SK-N-MC (cell line): ENCODE data around the gene CLMP.
"Not testable (repeated sequence)": the region's sequence is repeated elsewhere in the genome, so short reads cannot be mapped to it uniquely, and the experiment has no call there.

Experiments used
- DNase-seq: peaks from one replicate; pipeline ENCODE4 v3.0.0-alpha.2; 2011; ENCODE audit warnings: low read depth, low spot score
- H3K27ac ChIP-seq: fragments of 200-600 bp; sonication (generic); 2 replicates; pipeline ENCODE4 v1.5.1; 2016; ENCODE audit warnings: mixed run types
- H3K36me3 ChIP-seq: fragments of 200-600 bp; sonication (generic); 2 replicates; pipeline ENCODE4 v1.6.1; 2017; ENCODE audit warnings: antibody characterized with exemption, low read length, mixed read lengths; ENCODE audit not compliant: insufficient read depth
- H3K4me3 ChIP-seq: fragments of 200-600 bp; sonication (generic); 2 replicates; pipeline ENCODE4 v1.5.1; 2016
- H3K9ac ChIP-seq: fragments of 200-600 bp; sonication (generic); 2 replicates; pipeline ENCODE4 v1.8.0; 2017; ENCODE audit warnings: mixed run types, mixed read lengths; ENCODE audit not compliant: insufficient read length
- H3K9me3 ChIP-seq: fragments of 200-600 bp; sonication (generic); 2 replicates; pipeline ENCODE4 v1.6.1; 2017; ENCODE audit warnings: low read depth, mild to moderate bottlenecking, antibody characterized with exemption, low read length, moderate library complexity, mixed read lengths
- EZH2 ChIP-seq: fragments of 200-600 bp; sonication (generic); IDR thresholded peaks from one replicate; pipeline ENCODE4 v1.6.1; 2017; ENCODE audit warnings: antibody characterized with exemption
- FOXP2 ChIP-seq: optimal IDR thresholded peaks from 2 replicates; pipeline ENCODE3; 2011; ENCODE audit warnings: mild to moderate bottlenecking, moderate library complexity; ENCODE audit not compliant: insufficient read depth; ENCODE audit errors: extremely low read length, control extremely low read depth
- POLR2AphosphoS5 ChIP-seq: IDR thresholded peaks from 2 replicates; pipeline ENCODE4 v1.6.1; 2012; ENCODE audit warnings: mild to moderate bottlenecking, low read depth, low read length, borderline replicate concordance

The CLMP gene

GRCh38 chr11:123211981-123212380 lies 16.9 kb upstream of the CLMP start:
- H3K27ac ChIP-seq = no peak overlapping the region

GRCh38 chr11:123211149-123211852 lies 16.3 kb upstream of the CLMP start:
- Histone ChIP-seq H3K36me3 (no peaks in the 10 kb centered on the region), H3K27ac (no peak overlapping the region), H3K4me3 (no peak overlapping the region), H3K9me3 (no peaks in the 10 kb centered on the region), H3K9ac (no peak overlapping the region)
- no peak for DNase-seq
- TF ChIP-seq FOXP2 (no peak), EZH2 (no peak), POLR2AphosphoS5 (no peak)

More at GRCh38 chr11:123211981-123212380, 16.9 kb upstream of the CLMP start:
- DNase-seq = no peak
- TF ChIP-seq EZH2 = no peak
- no peak for TF ChIP-seq FOXP2
- no peak for TF ChIP-seq POLR2AphosphoS5
- no peak overlapping the region for H3K9ac ChIP-seq
- no peak overlapping the region for H3K4me3 ChIP-seq
- no peaks in the 10 kb centered on the region for H3K36me3 ChIP-seq
- no peaks in the 10 kb centered on the region for H3K9me3 ChIP-seq

DNA sequence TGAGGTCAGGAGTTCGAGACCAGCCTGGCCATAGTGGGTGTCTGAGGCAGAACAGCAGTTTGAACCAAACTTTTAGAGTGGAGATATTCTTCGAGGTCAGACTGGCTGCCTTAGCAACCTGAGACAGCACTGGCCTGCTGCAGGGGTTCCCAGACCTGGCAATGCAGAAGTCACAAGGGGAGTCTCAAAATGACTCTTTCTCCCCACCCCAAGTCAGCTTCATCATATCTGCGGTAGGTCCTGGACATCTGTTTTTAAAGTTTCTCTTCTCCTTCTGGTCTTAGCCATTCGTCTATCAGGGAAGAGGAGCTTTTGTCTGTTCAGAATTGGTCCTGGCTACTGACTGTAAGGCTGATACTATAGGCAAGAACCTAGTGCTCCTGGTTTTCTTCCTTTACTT lies 14.5 kb upstream of the CLMP start:
- Histone ChIP-seq H3K9me3 (no peaks in the 10 kb centered on the region), H3K9ac (no peak overlapping the region), H3K36me3 (no peaks in the 10 kb centered on the region), H3K27ac (no peak overlapping the region), H3K4me3 (no peak overlapping the region)
- no peak for TF ChIP-seq EZH2
- TF ChIP-seq FOXP2 = no peak
- TF ChIP-seq POLR2AphosphoS5 = no peak
- no peak for DNase-seq

DNA sequence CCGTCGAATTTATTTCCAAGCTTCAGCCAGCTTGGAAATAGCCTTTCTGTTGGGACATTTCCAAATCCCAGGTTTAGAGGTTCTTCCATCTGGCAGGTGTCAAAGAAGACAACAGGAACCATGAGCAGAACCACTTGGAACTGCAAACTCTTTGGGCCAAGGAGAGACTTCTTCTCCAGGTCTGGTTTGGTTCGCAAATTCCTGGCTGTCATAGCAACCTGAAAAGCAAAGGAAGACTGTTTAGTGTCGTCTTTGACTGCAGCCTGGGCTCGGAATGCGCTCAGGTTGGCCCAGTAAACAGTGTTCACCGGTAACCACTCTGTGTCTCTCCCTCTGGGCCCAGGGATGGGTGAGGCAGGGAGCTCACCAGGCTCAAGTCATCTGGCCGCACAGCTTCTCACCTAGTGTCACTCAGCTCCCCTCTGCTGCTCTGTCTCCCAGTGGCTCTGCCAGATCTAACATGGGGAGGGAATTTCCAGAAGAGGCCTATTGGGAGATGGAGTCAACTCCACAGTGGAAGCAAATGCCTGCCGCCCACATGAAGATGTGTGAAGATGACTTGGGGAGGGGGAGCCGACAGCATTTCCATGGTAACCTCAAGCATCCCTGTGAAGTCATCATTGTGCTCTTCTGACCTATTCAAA lies 11.9 kb upstream of the CLMP start:
- no peak overlapping the region for H3K4me3 ChIP-seq
- TF ChIP-seq EZH2 (no peak), POLR2AphosphoS5 (no peak), FOXP2 (no peak)
- no peak overlapping the region for H3K9ac ChIP-seq
- no peak overlapping the region for H3K27ac ChIP-seq
- no peaks in the 10 kb centered on the region for H3K36me3 ChIP-seq
- H3K9me3 ChIP-seq = no peaks in the 10 kb centered on the region
- no peak for DNase-seq

DNA sequence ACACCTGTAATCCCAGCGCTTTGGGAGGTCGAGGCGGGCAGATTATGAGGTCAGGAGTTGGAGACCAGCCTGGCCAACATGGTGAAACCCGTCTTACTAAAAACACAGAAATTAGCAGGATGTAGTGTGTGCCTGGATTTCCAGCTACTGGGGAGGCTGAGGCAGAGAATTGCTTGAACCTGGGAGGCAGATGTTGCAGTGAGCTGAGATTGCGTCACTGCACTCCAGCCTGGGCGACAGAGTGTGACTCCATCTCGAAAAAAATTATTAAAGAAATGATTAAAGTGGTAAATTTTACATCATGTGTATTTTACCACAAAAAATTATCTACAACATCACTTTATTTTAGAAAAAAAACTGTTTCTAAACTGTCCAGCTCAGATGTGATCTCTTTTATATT lies 11.0 kb upstream of the CLMP start:
- DNase-seq, H3K4me3 ChIP-seq, H3K36me3 ChIP-seq, H3K9ac ChIP-seq, H3K27ac ChIP-seq, H3K9me3 ChIP-seq: not testable (repeated sequence)

DNA sequence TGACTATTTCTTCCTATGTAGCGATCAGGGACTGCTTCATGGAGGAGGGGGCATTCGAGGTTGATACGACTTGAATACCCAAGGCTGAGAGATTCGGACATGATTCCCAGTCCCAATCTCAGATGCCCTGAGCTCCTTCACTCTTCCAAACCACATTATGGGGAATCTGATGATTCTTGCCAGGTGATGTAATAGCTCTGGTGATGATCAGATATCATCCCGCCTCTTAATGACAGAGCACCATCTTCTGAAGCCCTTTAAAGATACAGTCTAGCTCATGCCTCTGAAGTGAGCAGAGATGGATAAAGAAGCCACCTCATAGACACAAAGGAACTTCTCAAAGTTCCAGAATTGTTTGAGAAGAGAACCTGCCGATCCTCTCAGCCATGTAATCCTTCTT lies 8.9 kb upstream of the CLMP start:
- Histone ChIP-seq H3K9me3 (no peaks in the 10 kb centered on the region), H3K36me3 (no peaks in the 10 kb centered on the region), H3K9ac (no peak overlapping the region), H3K4me3 (no peak overlapping the region), H3K27ac (no peak overlapping the region)
- DNase-seq = no peak
- no peak for TF ChIP-seq FOXP2
- TF ChIP-seq EZH2 = no peak
- no peak for TF ChIP-seq POLR2AphosphoS5

DNA sequence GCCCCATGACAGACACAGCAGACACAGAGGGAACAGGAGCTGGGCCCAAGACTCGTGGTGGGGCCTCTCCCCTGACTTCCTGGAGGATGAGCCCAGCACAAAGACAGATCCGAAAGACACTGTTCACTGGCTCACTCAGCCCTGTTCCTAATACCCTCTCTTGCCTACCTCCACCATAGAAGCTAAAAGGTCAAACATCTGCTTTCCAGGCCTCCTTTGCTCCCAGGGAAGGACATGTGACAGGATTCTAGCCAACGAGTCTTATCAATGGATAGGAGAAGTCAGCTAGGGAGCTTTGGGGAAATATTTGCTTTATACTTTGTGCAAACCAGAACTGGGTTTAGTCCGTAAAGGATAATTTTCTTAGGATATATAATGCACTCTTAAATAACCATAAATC lies 8.4 kb upstream of the CLMP start:
- TF ChIP-seq POLR2AphosphoS5 (no peak), FOXP2 (no peak), EZH2 (no peak)
- no peaks in the 10 kb centered on the region for H3K9me3 ChIP-seq
- no peak overlapping the region for H3K9ac ChIP-seq
- H3K27ac ChIP-seq = no peak overlapping the region
- no peak for DNase-seq
- no peak overlapping the region for H3K4me3 ChIP-seq
- H3K36me3 ChIP-seq = no peaks in the 10 kb centered on the region

DNA sequence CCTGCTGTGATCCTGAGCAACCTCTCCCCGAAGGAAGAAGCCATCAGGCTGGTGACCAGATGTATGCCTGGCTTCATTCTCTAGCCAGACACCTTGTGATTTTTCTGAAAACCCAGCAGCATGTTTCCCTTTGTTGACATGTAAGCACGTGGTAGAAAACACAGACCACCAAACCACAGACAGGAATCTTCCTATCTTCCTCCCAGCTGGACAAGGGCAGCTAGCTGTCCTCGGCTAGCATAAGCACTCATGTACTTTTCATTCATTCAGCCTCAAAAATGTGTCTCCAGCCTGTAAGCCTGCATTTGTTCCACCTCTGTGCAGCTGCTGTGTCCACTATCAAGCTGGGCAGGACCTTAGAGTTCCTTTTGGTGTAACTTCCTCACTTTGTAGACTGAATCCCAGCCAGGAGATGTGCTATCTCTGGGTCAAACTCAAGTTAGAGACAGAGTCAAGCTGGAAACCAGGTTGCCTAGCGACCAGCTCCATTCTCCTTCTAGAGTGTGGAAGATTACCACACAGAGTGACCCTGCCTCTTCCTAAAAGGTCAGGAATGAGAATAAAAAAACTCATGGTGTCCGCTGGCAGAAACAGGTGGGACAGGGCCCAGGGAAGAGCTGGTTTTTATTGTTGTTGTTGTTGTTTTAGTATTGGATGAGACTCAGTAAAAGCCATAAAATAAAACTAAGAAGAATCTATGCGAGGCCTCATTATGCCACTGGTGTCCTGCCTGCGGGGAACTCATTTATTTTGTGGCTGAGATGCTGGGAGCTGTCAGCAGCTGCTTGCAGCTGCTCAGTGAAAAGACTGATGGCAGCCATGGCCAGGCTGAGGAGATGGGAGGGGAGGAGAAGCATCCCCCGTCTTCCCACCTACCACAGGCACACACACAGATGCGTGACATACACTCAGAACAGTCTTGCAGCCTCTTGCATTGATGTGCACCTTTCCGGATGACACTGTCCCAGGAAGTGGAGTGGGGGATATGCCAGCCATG lies 7.4 kb upstream of the CLMP start:
- H3K27ac ChIP-seq = no peak overlapping the region
- DNase-seq = no peak
- H3K4me3 ChIP-seq = no peak overlapping the region
- no peaks in the 10 kb centered on the region for H3K9me3 ChIP-seq
- H3K9ac ChIP-seq = no peak overlapping the region
- TF ChIP-seq POLR2AphosphoS5 = no peak
- TF ChIP-seq FOXP2 = no peak
- TF ChIP-seq EZH2 = no peak
- H3K36me3 ChIP-seq = no peaks in the 10 kb centered on the region

- DNase-seq = no peak
- H3K27ac ChIP-seq = no peak overlapping the region
- TF ChIP-seq EZH2 = no peak
- no peak for TF ChIP-seq POLR2AphosphoS5
- TF ChIP-seq FOXP2 = no peak
- H3K9me3 ChIP-seq = no peaks in the 10 kb centered on the region
- H3K4me3 ChIP-seq = no peak overlapping the region
- no peaks in the 10 kb centered on the region for H3K36me3 ChIP-seq
- H3K9ac ChIP-seq = no peak overlapping the region
Measured at GRCh38 chr11:123200264-123200663, 5.2 kb upstream of the CLMP start.
